Stimulated activated CD8-positive, alpha-beta memory T cell treated with anti-CD3 and anti-CD28 coated beads, Interleukin-7, amount 100 ng/mL, for 1 hour (primary cell): ENCODE results near the gene TCFL5.

Source experiments
- DNase-seq, 2 donors: peaks; one replicate each; pipeline ENCODE4 v3.0.0-alpha.2; 2020; ENCODE audit warnings: low read depth in 2 of 2

Gene TCFL5

GRCh38 chr20:62823688-62824475 is 37.7 kb downstream of the TCFL5 start:
- no peak for DNase-seq

- DNase-seq, result no peak
Measured at GRCh38 chr20:62822788-62823651, 38.6 kb downstream of the TCFL5 start.

DNA sequence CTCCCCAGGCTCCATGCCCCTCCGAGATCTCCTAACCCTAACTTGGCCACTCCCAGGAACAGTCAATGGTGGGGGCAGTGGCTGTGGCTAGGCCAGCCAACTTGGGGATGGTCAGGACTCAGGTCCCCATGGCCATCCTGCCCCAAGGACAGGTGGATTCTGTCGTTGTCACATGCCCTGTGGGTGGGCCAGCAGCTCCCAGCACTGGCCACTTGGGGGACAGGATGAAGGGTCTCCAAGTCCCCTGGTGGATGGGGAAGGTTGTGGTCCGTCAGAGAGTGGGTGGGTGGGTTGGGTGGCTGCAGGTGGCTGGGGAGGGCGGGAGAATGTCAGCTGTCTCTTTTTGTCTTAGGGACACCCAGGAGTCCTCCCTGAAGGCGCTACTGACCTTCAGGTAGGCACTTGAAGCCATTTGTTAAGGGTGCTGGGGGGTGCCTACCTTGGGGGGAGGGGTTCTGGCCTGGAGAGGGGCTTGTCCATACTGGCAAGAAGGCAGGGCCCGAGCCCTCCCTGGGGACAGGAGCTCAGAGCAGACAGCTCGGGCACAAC is 39.3 kb downstream of the TCFL5 start:
- no peak for DNase-seq

- no peak for DNase-seq
Measured at GRCh38 chr20:62821726-62822210, 39.9 kb downstream of the TCFL5 start.

DNA sequence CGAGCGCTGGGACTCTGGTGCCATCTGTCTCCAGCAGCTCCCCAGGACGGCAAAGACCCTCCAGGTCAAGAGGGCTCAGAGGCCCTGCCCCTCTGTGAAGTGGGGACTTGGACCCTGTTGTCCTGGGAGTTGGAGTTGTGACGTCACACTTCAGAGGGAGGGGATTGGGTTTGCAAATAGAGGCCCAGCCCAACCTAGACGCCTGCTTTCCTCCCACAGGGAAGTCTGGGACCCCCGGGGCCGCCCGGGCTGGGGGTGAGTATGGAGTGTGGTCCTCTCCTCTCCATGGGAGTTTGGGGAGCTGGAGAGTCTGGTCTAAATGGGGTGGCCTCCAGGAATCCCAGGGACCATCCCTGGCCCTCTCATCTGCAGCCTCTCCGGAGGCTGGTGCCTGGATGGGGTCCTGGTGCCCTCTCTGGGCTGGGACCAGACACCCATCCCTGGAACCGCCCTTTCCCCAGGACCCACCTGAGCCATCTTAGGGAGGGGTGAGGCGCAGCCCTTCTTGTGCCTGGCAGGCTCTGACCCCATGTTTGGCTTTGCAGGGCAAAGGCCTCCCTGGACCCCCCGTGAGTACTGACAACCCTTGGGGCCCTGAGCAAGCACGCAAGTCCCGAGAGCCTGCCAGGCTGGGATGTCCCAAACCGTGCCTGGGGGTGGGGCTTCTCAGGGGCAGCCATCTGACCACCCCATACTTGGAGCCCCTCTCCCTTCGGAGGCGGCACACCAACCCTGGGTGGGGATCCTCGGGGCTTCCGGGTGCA is 40.5 kb downstream of the TCFL5 start:
- no peak for DNase-seq

DNA sequence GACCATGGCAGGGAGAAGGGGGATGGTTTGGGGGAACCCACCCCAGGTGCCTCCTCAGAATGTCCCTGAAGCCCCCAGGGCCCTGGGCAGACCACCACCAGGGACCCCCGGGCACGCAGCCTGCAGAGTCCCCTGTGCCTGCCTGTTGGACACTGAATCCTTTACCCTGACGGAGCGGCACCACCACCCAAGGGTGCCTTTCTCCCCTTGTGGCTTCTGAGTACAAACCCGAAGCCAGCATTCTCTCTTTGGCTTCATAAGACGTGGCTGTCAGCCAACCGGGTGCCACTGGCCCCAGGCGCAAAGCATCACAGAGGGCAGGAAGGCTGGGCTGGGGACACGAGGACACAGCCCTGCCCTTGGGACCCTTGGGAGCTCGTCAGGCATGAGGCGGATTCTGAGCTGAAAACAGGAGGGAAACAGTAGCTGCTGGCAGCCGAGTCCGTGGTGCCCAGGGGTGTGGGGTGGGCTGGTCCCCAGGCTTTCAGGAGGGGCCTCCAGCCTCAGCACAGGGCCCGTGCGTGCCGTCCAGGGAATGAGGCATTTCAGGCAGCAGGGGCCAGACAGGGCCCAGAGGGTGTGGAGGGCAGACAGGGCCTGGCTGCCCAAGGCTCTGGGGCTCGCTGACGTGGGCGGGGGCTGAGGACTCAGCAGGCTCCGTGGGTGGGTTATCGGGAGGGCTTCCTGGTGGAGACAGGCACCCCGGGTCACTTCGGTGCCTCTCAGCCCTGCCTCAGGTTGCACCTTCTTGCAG is 41.2 kb downstream of the TCFL5 start:
- DNase-seq, result no peak

- DNase-seq, result no peak
Measured at GRCh38 chr20:62819494-62820174, 42.0 kb downstream of the TCFL5 start.

DNA sequence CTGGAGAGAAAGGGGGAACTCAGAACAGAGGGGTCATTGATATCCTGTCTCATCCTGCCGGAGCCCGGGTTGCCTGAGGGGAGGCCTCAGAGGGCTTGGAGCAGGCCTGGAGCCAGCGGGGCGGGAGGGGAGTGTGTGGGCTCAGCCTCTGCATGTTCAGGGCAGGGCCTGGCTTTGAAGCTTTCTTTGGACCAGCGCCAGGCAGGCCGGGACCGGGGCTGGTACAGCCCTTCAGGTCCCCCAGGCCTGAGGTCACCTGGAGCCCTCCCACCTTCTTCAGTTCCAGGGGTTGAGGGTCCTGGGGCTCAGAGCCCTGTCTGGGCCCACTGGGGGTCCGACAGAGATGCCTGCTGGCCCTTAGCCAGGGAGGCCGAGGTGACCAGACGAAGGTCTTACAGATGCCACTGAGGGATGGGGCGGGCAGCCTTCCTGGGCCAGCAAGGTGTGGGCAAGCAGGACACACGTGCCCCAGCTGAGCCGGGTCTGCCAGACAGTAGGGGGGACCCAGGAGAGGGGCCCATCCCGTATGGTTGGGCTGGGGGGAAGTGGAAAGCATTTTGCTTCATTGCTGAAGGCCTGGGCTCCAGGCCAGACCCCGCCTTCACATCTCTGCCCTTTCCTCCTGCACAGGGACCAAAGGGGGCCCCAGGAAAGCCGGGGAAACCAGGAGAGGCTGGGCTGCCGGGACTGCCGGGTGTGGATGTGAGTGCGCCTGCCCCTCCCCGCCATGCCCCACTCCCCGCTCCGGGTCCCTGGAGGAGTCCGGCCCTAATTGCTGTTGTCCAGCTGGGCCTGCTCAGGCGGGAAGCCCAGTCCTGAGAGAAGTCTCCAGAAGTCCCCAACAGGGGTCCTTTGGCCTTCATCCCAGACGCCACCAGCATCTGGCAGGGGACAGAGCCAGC is 42.8 kb downstream of the TCFL5 start:
- DNase-seq, result no peak

GRCh38 chr20:62817975-62818591 is 43.5 kb downstream of the TCFL5 start:
- no peak for DNase-seq

DNA sequence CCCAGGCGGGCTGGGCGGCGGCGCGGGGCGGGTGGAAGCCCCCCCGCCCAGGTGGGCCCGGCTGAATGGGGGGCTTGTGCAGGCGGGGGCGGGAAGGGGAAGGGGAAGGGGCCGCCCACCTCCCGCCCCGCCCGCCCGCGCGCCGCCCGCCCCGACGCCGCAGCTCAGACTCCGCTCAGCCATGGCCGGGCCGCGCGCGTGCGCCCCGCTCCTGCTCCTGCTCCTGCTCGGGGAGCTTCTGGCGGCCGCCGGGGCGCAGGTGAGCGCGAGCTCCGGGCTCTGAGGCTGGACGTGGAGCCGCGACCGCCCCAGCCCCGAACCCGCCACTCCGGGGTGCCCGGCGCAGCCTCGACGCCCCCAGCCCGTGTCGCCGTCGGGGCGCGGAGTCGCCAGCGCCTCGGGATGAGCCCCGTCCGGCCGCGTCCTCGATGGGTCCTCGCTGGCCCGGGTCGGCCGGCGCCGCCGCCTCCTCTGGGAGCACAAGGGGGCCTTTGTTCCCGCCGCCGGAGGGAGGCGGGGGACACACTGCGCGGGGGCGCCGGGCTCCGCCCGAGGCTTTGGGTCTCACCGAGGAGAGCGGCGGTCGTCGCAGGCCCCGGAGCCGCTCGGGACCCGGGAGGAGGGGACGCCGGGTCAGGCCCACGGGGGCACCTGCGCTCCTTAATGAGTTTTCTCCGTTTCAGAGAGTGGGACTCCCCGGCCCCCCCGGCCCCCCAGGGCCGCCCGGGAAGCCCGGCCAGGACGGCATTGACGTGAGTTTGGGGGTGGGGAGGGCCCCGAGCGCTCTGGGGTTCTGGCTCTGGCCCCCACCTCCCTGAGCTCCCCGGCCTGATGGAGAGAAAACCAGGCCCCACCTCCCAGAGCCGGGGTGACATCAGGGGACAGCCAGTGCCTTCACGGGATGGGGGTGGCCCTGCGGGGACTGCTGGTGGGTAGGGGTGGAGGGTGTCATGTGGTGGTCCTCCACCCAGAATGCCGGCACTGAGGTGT is 44.4 kb downstream of the TCFL5 start, which contains the start of gene COL9A3:
COL9A3 (plus strand) TSS at position 167 of the 990 bp plus-strand sequence; CDS start at position 182, 15 bp downstream.
- no peak for DNase-seq

GRCh38 chr20:62816031-62816883 is 45.4 kb downstream of the TCFL5 start:
- no peak for DNase-seq

DNA sequence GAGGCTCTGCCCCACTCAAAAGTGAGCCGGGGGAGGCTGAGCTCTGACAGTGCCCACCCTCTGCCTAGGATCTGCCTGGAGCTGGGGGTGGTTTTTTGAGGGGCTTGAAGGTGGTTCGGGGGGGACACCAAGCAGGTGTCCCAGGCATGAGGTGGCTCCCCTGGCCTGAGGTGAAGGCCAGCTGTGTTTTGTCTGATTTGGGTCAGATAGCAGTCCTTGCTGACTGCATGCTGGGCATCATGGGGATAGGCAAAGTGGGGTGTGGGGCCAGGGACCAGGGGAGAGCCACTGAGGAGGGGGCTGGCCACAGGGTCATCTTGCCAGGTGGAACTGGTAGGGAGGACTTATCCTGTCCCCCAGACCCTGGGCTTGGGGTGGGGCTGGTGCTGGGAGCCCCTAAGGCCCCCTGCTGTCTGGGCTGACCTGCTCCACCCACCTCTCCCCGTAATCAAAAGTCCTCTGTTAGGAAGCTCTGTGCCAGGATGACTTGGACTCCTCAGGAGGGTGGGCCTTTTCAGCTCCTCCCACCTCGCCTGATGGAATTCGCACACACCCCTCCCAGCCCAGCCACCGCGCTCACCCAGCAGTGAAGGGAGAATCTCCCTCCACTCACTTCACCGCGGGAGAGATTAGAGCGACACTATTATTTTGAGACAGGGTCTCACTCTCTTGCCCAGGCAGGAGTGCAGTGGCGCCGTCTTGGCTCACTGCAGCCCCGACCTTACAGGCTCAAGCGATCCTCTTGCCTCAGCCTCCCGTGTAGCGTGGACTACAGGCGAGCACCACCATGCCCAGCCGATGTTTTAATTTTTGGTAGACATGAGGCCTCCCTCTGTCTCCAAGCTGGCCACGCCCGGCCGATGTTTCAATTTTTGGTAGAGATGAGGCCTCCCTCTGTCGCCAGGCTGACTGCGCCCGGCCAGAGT is 46.3 kb downstream of the TCFL5 start:
- no peak for DNase-seq

DNA sequence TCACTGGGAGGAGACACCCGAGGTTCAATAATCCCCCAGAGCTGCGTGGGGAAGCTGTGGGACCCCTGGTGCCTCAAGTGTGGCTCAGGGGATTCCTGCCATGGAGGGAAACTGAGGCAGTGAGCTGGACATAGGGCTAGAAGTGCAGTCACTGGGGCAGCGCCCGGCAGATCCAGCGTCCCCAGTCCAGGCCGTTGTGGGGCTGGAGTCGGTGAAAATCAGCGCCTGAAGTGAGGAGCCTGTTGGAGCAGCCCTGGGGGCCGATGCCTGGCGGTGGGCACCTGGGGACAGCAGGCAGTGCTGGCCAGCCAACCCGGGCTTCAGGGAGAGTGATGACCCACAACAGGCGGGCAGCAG is 46.9 kb downstream of the TCFL5 start:
- no peak for DNase-seq

DNA sequence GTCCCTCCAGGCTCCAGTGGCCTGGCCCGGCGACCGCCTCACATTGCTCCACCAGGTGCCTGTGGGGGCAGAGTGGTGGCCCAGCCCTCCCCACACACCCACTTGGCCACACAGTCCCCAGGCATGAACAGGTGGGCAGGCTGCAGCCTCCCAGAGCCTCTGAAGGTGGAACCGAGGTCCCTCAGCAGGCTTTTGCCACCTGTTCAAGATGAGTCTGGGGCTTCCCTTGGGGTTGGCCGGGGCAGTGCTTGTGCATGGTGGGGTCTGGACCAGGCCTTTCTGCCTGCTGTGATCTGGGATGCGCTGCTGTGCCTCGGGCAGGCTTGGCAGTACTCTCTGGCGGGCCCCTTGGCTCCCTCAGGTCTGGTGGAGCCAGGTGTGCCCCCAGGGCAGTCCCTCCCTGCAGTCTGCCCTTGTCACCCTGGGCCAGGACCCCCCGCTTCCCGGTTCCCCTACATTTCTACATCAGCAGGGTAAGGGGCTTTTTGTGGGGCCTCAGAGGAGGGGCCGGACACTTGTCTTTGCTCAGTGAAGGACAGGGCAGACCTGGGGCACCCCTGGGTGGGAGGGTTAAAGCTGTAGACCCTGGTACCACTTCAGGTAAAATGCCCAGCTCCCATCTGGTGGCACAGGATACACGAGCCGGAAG is 47.4 kb downstream of the TCFL5 start:
- no peak for DNase-seq

GRCh38 chr20:62813588-62813987 is 48.0 kb downstream of the TCFL5 start:
- DNase-seq, result no peak
